GM23248 (cell line): Measurements from ENCODE around the gene POSTN.

Experiments
- EZH2 ChIP-seq: fragments of 200-600 bp; sonication (generic); IDR thresholded peaks from 2 replicates; pipeline ENCODE4 v1.6.1; 2018; ENCODE audit warnings: antibody characterized with exemption, mild to moderate bottlenecking; ENCODE audit not compliant: insufficient read depth, poor library complexity, severe bottlenecking
- EZH2phosphoT487 ChIP-seq: fragments of 200-600 bp; sonication (generic); IDR thresholded peaks from 2 replicates; pipeline ENCODE4 v1.6.1; 2018; ENCODE audit warnings: antibody characterized with exemption, moderate library complexity, mild to moderate bottlenecking, low read depth; ENCODE audit not compliant: insufficient read depth

DNA sequence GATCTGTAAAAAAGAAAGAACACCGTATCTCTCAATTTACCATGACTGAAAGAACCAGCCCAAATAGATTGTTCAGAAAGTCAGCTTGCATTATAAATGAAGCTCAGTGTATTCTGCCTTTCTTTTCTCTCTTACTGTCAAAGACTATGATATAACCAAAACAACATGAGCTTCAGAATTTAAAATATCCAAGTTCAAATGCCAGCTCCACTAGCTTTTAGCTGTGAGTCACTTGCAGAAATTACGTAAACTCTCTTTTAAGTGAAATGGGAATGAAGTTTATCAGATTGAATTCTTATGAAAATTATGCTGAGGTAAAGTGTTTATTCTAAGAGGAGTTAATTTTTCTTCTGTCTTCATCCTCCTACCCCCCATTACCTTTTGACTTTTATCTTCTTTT lies 20.0 kb upstream of the POSTN start:
- TF ChIP-seq EZH2phosphoT487 (no peak), EZH2 (no peak)
